RCC 7860 (cell line): ENCODE results near the gene SFT2D2.
"Not testable (repeated sequence)": the region's sequence is repeated elsewhere in the genome, so short reads cannot be mapped to it uniquely, and the experiment has no call there.

ENCODE experiments used
- DNase-seq: peaks from one replicate; pipeline ENCODE4 v3.0.0-alpha.2; 2015; ENCODE audit warnings: low spot score
- FAIRE-seq: peaks from 2 replicates; lab custom pipeline; 2012; peaks lifted over from hg19 to GRCh38; lab: Jason Lieb, UNC

SFT2D2 gene

DNA sequence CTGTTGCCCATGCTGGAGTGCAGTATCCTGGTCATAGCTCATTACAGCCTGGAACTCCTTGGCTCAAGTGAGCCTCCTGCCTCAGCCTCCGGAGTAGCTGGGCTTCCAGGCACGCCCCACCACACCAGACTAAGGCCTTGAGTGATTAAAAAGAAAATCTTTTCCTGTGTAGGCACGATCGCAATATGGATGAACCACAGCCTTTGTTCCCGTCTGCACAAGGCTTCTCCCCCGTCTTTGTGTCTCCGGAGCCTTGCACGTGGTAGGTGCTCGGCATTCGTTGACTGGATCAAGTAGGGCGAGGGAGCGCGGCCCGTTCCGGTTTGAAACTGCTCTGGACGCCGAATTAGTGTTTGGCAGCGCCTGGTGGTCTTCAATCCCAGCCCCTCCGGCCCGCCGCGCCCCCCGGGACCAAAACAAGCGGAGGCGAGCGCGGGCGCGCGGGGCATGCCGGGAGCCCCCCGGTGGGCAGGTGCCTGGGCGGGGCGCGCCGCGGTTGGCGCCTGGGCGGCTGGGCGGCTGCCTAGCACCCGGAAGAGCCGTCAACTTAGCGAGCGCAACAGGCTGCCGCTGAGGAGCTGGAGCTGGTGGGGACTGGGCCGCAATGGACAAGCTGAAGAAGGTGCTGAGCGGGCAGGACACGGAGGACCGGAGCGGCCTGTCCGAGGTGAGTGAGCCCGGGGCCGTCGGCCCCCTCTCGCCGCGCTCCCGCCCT is at the start of gene SFT2D2:
TSS of gene SFT2D2 (plus strand) at position 529 of the 715 bp plus-strand sequence. CDS start at position 605, 76 bp downstream.
- DNase-seq (peak; percentile 65), FAIRE-seq (no peak)

- FAIRE-seq (no peak), DNase-seq (no peak)
Measured at GRCh38 chr1:168178227-168178637, 47.6 kb upstream of the SFT2D2 start.

DNA sequence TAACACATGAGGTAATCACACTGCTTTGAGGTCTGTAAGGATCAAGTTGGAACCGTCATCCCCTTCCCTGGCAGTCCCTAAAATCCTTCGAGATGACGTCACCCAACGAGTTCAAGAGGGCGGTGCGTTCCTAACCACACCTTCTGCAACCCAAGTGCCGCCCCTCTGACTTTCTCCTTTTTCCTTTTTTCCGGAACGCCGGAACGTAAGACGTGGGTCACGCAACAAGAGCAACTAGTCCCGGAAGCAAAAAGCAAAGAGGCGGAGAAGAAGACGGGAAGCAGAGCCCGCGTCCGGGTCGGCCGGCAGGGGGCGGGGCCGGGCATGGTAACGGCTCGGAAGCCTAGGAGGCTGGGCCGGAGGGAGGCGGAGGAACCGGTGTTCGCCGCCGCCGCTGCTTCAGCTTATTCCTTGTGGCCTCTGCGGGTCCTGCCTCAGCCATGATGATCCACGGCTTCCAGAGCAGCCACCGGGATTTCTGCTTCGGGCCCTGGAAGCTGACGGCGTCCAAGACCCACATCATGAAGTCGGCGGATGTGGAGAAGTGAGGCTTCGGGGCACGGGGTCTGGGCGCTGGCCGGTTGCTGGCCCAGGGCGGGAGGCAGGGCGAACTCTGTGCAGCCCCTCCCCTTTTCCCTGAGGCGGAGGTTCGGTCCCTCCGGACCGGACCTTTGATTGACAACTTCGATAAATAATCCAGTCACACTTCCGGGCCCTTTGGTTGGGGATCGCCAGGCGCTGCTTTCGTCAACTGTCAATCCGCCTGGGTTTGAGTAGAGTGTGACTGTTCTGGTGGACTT is 47.0 kb upstream of the SFT2D2 start, which contains the start of gene TIPRL:
TSS of gene TIPRL (plus strand) at position 325 of the 800 bp plus-strand sequence. CDS start at position 441, 116 bp downstream.
- peak; percentile 96 for DNase-seq
- peak; percentile 91 for FAIRE-seq

DNA sequence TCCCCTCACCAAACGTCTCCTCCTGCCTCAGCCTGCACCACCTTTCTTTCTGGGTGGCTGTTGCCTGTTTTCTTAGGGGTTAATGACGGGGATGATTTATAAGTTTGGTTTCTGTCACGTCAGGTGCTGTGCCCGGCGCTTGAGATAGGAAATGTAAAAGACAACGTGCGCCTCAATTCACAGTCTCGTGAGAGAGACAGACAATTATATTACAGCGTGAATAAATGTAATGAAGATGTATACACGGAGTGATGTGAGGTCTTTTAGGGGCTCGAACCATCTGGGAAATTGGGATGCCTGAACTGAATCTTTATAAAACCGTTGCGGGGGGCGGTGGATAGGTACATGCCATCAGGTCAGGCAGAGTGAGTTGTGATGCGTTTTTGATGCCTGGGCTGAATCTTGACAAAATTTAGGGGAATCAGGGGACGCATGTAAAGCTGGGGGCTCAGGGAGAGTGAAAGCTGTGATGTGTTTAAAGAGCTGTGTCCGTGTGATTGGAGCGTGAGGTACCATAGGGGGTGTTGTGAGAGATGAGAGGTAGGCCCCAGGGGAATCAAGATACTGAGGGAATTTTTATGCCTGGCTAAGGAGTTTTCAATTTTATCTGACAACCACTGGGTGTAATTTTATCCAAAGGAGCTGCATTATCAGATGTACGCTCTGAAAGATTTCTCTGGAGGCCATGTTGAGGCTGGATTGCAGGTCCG is 46.2 kb upstream of the SFT2D2 start:
- DNase-seq (no peak), FAIRE-seq (no peak)

DNA sequence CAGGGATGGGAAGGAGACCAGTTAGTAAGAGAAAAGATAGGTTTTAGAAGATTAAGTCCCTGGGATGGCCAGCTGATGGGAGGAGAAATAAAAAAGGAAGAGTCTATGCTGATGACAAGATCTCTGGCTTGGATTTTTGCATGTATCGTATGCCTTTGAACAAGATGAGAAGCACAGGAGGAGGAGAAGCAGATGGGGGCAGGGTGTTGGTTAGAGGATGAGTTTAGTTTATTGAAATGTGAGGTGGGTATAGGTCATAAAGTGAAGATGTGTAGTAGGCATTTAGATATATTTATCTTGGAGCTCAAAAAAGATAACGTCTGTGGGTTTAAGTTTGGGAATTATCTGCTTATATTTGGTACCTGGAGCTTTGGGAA is 45.7 kb upstream of the SFT2D2 start:
- no peak for FAIRE-seq
- no peak for DNase-seq

DNA sequence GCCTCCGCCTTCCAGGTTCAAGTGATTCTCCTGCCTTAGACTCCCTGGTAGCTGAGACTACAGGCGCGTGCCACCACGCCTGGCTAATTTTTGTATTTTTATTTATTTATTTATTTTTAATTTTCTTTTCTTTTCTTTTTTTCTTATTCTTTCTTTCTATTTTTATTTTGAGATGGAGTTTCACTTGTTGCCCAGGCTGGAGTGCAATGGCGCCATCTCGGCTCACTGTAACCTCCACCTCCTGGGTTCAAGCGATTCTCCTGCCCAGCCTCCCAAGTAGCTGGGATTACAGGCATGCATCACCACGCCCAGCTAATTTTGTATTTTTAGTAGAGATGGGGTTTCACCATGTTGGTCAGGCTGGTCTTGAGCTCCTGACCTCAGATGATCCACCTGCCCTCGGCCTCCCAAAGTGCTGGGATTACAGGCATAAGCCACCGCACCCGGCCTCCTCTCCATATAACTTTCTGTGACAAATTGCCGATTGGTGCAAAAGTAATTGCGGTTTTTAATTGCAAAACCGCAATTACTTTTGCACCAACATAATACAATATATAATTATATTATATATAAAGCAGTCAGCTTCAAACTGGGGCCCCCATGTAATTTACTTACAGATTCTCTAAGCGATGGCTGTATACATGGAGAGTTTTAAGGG is 44.6 kb upstream of the SFT2D2 start:
- not testable (repeated sequence) for DNase-seq, FAIRE-seq

DNA sequence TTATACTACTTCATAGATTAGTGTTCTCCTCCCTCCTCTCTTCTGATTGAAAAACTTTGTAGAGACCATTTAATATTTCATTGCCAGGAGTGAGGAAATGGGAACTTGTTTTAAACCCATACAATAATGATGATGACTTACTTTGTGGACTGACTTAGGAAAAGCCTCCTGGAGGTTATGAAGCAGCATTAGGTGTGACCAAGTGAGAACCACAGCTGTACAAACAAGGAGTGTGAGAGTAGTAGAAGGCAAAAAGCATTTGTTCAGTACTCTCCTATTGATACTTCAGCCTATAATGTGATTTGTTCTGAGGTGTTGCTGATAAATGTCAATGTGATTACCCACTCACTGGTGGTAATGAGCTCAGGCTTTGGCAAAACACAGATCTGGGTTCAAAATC is 38.6 kb upstream of the SFT2D2 start:
- no peak for DNase-seq
- FAIRE-seq = no peak

DNA sequence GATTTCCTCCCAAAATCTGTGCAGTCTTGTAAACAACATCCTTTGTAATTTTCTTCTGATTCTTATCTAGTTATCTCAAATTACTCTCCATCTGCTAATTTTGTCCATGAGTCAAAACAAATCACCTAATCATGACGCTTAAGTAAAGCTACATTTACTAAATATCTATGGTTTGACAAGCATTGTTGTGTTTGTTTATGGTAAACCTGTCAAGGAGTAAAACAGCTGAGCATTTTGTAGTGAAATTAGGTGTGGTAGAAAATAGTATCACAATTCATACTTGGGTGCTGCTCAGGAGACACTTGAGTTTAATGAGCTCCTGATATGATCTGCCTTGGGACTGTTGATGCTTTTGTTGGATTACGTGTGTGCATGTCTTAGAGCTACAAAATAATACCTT is 35.4 kb upstream of the SFT2D2 start:
- FAIRE-seq (no peak), DNase-seq (no peak)

DNA sequence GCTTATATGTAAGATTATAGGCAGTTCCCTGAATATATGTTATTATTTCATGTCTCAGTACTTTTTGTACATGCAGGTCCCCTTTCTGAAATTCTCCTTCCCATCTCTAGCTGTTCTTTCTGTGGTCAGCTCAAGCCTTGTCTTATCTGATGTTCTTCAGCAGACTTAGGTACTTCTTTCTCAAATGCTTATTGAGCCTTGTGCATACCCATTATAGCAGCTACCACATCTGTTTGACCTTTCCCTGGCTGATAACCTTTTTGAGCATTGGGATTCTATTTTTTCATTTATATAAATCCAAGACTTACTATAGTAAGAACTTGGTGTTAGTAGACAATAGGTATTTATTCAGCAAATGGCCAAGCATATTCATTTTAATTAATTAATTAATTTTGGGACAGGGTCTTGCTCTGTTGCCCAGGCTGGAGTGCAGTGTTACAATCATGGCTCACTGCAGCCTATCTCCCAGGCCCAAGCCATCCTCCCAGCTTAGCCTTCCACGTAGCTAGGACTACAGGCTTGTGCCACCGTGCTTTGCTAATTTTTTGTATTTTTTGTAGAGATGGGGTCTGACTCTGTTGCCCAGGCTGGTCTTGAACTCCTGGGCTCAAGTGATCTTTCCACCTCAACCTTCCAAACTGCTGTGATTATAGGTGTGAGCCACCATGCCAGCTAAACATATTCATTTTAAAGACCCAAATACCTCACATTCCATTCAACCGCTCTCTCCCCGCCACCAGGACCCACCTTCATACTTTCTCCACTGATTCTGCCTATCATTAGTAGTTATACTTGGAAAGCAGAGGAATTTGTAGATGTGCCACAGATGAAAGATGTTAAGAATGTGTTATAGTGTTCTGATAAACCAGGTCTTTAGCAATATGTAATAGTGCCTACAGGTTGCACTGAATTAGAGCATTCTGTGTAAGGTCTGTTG is 30.3 kb upstream of the SFT2D2 start:
- FAIRE-seq (no peak), DNase-seq (no peak)

- DNase-seq (no peak), FAIRE-seq (no peak)
Measured at GRCh38 chr1:168199056-168199455, 26.7 kb upstream of the SFT2D2 start.

DNA sequence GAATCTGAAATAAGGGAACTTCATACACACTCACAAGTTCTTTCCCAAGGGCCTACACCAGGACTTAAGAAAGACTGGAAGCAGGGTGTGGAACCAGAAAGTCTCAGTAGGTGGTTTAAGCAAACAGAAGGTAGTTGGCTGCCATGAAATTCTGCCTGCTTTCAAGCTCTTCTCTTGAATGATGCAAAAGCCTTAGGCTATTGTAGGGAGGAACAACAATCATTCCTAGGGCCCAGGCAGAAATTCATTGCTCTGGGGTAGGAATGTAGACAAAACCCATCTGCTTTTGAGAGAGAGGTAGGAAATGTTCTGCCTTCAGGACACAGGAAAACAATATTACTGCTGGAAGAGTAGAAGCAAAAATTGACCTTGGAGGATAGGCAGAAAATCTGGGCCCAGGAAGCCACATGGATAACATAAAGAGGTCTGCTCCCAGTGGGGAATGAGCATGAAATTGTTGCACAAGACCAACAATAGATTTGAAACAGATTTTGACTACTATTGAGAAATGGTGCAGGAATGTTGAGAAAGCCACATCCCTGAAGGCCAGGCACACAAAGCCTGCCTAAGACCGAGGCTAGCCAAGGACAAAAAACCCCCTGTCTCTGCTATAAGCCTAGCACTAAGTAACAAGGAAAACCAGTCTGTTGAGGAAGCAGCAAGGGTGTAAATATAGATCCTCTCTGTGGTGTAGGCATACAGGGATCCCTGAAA is 22.7 kb upstream of the SFT2D2 start:
- FAIRE-seq (no peak), DNase-seq (no peak)

DNA sequence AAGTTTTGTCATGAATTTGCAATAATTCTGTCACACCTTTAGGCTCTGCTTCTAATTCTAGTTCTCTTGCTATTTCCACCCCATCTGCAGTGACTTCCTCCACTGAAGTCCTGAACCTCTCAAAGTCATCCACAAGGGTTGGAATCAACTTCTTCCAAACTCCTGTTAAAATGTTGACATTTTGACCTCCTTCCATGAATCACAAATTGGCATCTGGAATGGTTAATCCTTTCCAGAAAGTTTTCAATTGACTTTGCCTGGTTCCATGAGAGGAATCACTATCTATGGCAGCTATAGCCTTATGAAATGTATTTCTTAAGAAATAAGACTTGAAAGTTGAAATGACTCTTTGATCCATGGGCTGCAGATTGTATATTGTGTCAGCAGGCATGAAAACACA is 19.7 kb upstream of the SFT2D2 start:
- DNase-seq (no peak), FAIRE-seq (no peak)

DNA sequence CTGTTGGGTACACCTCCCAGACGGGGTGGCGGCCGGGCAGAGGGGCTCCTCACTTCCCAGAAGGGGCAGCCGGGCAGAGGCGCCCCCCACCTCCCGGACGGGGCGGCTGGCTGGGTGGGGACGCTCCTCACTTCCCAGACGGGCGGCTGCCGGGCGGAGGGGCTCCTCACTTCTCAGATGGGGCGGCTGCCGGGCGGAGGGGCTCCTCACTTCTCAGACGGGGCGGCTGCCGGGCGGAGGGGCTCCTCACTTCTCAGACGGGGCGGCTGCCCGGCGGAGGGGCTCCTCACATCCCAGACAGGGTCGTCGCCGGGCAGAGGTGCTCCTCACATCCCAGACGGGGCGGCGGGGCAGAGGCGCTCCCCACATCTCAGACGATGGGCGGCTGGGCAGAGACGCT is 18.1 kb upstream of the SFT2D2 start:
- FAIRE-seq, DNase-seq: not testable (repeated sequence)

DNA sequence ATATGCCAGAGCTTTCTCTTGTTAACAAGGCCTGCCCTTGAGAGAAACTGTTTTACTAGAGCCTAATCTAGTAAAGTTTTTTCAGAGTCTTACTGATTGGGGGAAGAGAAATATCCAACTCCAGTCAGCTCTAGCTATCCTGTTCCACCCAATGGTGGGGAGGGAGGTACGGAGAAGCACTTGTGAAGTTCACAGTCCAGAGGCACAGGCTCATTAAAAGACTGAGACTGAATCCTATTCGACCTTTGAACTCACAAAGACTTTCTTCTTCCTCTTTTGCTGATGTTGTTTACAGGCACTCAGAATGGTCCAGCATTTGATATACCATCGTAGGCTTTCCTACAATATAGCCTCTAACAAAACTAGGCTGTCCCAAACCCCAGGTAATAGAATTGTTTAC is 15.5 kb upstream of the SFT2D2 start:
- FAIRE-seq (no peak), DNase-seq (no peak)

GRCh38 chr1:168213349-168213748 is 12.5 kb upstream of the SFT2D2 start:
- FAIRE-seq = no peak
- DNase-seq = no peak

- FAIRE-seq (no peak), DNase-seq (no peak)
Measured at GRCh38 chr1:168216171-168216570, 9.6 kb upstream of the SFT2D2 start.

DNA sequence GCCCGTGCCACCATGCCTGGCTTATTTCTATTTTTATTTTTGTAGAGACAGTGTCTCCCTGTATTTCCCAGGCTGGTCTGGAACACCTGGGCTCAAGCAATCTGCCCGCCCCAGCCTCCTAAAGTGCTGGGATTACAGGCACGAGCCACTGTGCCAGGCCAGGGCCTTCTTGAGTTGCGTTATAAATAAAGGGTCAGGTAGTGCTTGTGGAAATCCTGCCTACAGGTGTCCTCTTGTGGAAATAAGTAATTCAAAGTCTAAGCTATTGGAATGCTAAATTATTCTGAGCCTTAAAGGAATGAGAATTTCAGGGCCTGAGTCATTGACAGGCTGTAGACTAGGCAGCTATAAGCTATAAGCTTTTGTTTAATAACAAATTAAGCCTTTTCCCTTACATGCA is 8.1 kb upstream of the SFT2D2 start:
- no peak for FAIRE-seq

DNA sequence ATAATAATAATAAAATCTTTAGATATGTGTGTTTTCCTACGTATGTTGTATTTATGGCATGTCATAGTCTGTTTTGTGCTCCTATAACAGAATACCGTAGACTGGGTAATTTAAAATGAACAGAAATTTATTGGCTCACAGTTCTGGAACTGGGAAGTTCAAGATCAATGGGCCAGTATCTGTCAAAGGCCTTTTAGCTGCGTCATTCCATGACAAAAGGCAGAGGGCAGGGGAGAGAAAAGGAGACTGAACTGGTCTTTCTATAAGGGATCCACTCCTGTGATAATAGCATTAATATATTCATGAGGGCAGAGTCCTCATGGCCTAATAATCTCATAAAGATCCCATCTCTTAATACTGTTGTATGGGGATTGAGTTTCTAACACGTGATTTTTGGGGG is 7.1 kb upstream of the SFT2D2 start:
- DNase-seq (no peak), FAIRE-seq (no peak)

More for the DNA sequence above, 8.1 kb upstream of the SFT2D2 start:
- DNase-seq = no peak

DNA sequence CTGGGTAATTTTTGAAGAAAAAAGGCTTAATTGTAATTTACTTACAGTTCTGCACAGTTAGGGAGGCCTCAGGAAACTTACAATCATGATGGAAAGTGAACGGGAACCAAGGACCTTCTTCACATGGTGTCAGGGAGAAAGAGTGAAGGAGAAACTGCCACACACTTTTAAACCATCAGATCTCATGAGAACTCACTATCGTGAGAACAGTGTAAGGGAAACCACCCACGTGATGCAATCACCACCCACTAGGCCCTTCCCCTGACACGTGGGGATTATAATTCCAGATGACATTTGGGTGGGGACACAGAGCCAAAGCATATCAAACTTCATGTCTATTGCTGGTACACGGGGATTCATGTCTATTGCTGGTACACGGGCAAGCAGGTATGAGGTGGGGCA is 5.3 kb upstream of the SFT2D2 start:
- FAIRE-seq = no peak
- no peak for DNase-seq
